HL-60 (cell line): ENCODE results near the gene PPP3CA.

Experiments used
- DNase-seq, 2 experiments: peaks; one replicate each; pipeline ENCODE4 v3.0.0-alpha.2; 2010 to 2020; ENCODE audit warnings: low read depth in 1 of 2, low spot score in 1 of 2
- H3K27ac ChIP-seq: fragments of 250-450 bp; sonication (Bioruptor Pico); replicated peaks from 2 replicates; pipeline ENCODE4 v1.5.1; 2020; ENCODE audit warnings: mild to moderate bottlenecking, moderate library complexity
- H3K27me3 ChIP-seq: fragments of 250-450 bp; sonication (Bioruptor Pico); 2 replicates; pipeline ENCODE4 v1.5.1; 2021; ENCODE audit warnings: mild to moderate bottlenecking, moderate library complexity; ENCODE audit not compliant: insufficient read depth, poor library complexity, severe bottlenecking
- H3K4me3 ChIP-seq: replicated peaks from 2 replicates; pipeline ENCODE4 v1.5.1; 2011; ENCODE audit warnings: mild to moderate bottlenecking, control low read depth, low read length; ENCODE audit not compliant: insufficient read depth
- CTCF ChIP-seq: IDR thresholded peaks from one replicate; pipeline ENCODE4 v1.5.1; 2011; ENCODE audit warnings: low read length, control low read depth, inconsistent platforms; ENCODE audit not compliant: insufficient read depth
- GABPA ChIP-seq: IDR thresholded peaks from 2 replicates; pipeline ENCODE4 v1.6.1; 2012; ENCODE audit warnings: low read depth
- POLR2AphosphoS5 ChIP-seq: IDR thresholded peaks from 2 replicates; pipeline ENCODE4 v1.6.1; 2012; ENCODE audit warnings: low read depth
- SPI1 ChIP-seq: IDR thresholded peaks from 2 replicates; pipeline ENCODE4 v1.6.1; 2012; ENCODE audit warnings: low read depth, mild to moderate bottlenecking, borderline replicate concordance
- TF ChIP-seq, protein P1 (sequence below): IDR thresholded peaks from 2 replicates; pipeline ENCODE4 v1.6.1; 2012; ENCODE audit warnings: low read depth; ENCODE audit not compliant: insufficient replicate concordance

The PPP3CA gene

DNA sequence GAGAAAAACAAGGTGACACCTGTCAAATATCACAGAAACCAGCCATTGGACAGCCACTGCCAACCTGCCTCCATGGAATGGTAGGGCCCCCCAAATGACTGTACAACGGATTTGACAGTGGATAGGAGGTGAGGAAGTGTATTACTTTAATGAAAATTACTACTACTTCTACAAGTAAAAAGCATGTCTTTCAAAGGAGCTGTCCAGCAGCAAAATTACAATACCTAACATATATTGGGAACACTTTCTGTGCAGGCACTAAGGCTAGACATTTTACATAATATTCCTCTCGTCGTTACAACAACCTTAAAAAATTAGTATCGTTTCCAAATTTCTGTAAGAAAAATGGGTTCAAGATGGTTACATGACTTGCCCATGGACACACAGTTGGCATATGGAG lies 14.9 kb downstream of the PPP3CA start:
- Histone ChIP-seq H3K27ac (no peak overlapping the region), H3K4me3 (no peak overlapping the region), H3K27me3 (no peaks in the 10 kb centered on the region)
- TF ChIP-seq POLR2AphosphoS5: no peak
- TF ChIP-seq, protein P1, sequence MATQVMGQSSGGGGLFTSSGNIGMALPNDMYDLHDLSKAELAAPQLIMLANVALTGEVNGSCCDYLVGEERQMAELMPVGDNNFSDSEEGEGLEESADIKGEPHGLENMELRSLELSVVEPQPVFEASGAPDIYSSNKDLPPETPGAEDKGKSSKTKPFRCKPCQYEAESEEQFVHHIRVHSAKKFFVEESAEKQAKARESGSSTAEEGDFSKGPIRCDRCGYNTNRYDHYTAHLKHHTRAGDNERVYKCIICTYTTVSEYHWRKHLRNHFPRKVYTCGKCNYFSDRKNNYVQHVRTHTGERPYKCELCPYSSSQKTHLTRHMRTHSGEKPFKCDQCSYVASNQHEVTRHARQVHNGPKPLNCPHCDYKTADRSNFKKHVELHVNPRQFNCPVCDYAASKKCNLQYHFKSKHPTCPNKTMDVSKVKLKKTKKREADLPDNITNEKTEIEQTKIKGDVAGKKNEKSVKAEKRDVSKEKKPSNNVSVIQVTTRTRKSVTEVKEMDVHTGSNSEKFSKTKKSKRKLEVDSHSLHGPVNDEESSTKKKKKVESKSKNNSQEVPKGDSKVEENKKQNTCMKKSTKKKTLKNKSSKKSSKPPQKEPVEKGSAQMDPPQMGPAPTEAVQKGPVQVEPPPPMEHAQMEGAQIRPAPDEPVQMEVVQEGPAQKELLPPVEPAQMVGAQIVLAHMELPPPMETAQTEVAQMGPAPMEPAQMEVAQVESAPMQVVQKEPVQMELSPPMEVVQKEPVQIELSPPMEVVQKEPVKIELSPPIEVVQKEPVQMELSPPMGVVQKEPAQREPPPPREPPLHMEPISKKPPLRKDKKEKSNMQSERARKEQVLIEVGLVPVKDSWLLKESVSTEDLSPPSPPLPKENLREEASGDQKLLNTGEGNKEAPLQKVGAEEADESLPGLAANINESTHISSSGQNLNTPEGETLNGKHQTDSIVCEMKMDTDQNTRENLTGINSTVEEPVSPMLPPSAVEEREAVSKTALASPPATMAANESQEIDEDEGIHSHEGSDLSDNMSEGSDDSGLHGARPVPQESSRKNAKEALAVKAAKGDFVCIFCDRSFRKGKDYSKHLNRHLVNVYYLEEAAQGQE: peak; percentile 90
- no peak for DNase-seq

GRCh38 chr4:101331017-101331416 lies 16.3 kb downstream of the PPP3CA start:
- H3K27ac ChIP-seq: no peak overlapping the region
- no peak for DNase-seq
- no peak overlapping the region for H3K4me3 ChIP-seq
- TF ChIP-seq, protein P1: no peak
- no peak for TF ChIP-seq POLR2AphosphoS5
- TF ChIP-seq GABPA: no peak
- TF ChIP-seq SPI1: no peak
- no peak for TF ChIP-seq CTCF
- no peaks in the 10 kb centered on the region for H3K27me3 ChIP-seq

- TF ChIP-seq SPI1: 0 out of 2 replicates have a peak, but pooled peaks have one; percentile 28
- no peak for TF ChIP-seq POLR2AphosphoS5
- TF ChIP-seq, protein P1: no peak
- no peak overlapping the region for H3K4me3 ChIP-seq
- no peak overlapping the region for H3K27ac ChIP-seq
- no peaks in the 10 kb centered on the region for H3K27me3 ChIP-seq
- no peak for DNase-seq
Observed at GRCh38 chr4:101329592-101329991, 17.7 kb downstream of the PPP3CA start.

DNA sequence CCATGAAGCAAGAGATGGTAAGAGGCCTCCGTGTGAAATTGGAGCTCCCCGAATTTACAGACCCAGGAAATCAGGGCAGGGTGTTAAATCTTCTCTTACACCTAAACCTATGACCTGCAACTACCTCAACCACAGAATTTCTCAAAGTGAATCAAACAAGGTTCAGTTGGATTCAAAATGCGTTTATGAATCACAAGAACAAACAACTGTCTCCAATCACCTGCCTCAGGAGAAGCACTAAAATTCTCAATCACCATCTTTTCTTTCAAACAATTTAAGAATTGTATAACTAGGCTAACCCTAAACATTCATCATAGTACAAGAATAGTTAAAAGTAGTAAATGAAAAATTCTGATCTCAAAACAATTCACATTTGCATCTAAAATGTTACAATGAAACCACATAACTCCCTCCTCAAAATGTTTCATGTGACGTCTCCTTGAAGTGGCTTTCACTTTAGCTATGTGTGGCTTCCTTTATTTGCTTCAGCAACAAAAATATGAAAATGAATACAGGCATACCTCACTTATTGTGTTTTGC lies 19.2 kb downstream of the PPP3CA start:
- Histone ChIP-seq H3K27ac (no peak overlapping the region), H3K4me3 (no peak overlapping the region), H3K27me3 (no peaks in the 10 kb centered on the region)
- DNase-seq: no peak
- TF ChIP-seq POLR2AphosphoS5 (no peak), SPI1 (no peak)
- TF ChIP-seq, protein P1: no peak
